ENCODE results near the gene PSORS1C1.
"Not testable (repeated sequence)": the region's sequence is repeated elsewhere in the genome, so short reads cannot be mapped to it uniquely, and the experiment has no call there.

Gene PSORS1C1

GRCh38 chr6:31114541-31114878 is at the start of gene PSORS1C1:
Gene PSORS1C1 (plus strand): TSS chr6:31114800. CDS start chr6:31129633, 14,833 bp downstream.
- DNase-seq (ENCODE audit: low read depth in 2 of 2) = no peak

- no peak for DNase-seq (ENCODE audit: low read depth in 2 of 2)
Measured at GRCh38 chr6:31065556-31065955, 49.0 kb upstream of the PSORS1C1 start.

GRCh38 chr6:31067028-31067427 is 47.6 kb upstream of the PSORS1C1 start:
- DNase-seq (ENCODE audit: low read depth in 2 of 2) = not testable (repeated sequence)

- not testable (repeated sequence) for DNase-seq (ENCODE audit: low read depth in 2 of 2)
Measured at GRCh38 chr6:31067891-31068668, 46.5 kb upstream of the PSORS1C1 start.

- peak; percentile 33 to 35 for DNase-seq (ENCODE audit: low read depth in 2 of 2)
Measured at GRCh38 chr6:31068669-31069340, 45.8 kb upstream of the PSORS1C1 start.

GRCh38 chr6:31070711-31071197 is 43.8 kb upstream of the PSORS1C1 start:
- DNase-seq (ENCODE audit: low read depth in 2 of 2) = no peak

- DNase-seq (ENCODE audit: low read depth in 2 of 2) = no peak
Measured at GRCh38 chr6:31074401-31074800, 40.2 kb upstream of the PSORS1C1 start.

- no peak for DNase-seq (ENCODE audit: low read depth in 2 of 2)
Measured at GRCh38 chr6:31075528-31075927, 39.1 kb upstream of the PSORS1C1 start.

- DNase-seq (ENCODE audit: low read depth in 2 of 2) = no peak
Measured at GRCh38 chr6:31076611-31077010, 38.0 kb upstream of the PSORS1C1 start.

GRCh38 chr6:31079656-31080261 is 34.8 kb upstream of the PSORS1C1 start:
- peak; percentile 20 to 33 for DNase-seq (ENCODE audit: low read depth in 2 of 2)

- no peak for DNase-seq (ENCODE audit: low read depth in 2 of 2)
Measured at GRCh38 chr6:31081872-31082271, 32.7 kb upstream of the PSORS1C1 start.

GRCh38 chr6:31083742-31084354 is 30.8 kb upstream of the PSORS1C1 start:
- no peak for DNase-seq (ENCODE audit: low read depth in 2 of 2)

GRCh38 chr6:31086788-31087440 is 27.7 kb upstream of the PSORS1C1 start:
- no peak for DNase-seq (ENCODE audit: low read depth in 2 of 2)

GRCh38 chr6:31087494-31088089 is 27.0 kb upstream of the PSORS1C1 start:
- DNase-seq (ENCODE audit: low read depth in 2 of 2) = peak; percentile 76 to 82

- no peak for DNase-seq (ENCODE audit: low read depth in 2 of 2)
Measured at GRCh38 chr6:31090275-31090972, 24.2 kb upstream of the PSORS1C1 start.

- DNase-seq (ENCODE audit: low read depth in 2 of 2) = no peak
Measured at GRCh38 chr6:31090973-31091364, 23.6 kb upstream of the PSORS1C1 start.

- DNase-seq (ENCODE audit: low read depth in 2 of 2) = no peak
Measured at GRCh38 chr6:31091680-31092079, 22.9 kb upstream of the PSORS1C1 start.

- DNase-seq (ENCODE audit: low read depth in 2 of 2) = no peak
Measured at GRCh38 chr6:31092238-31092637, 22.4 kb upstream of the PSORS1C1 start.

- no peak for DNase-seq (ENCODE audit: low read depth in 2 of 2)
Measured at GRCh38 chr6:31092769-31093505, 21.7 kb upstream of the PSORS1C1 start.

- DNase-seq (ENCODE audit: low read depth in 2 of 2) = no peak
Measured at GRCh38 chr6:31094389-31094881, 20.2 kb upstream of the PSORS1C1 start.

Measured in activated CD8-positive, alpha-beta memory T cell treated with anti-CD3 and anti-CD28 coated beads for 4 hours (primary cell).